H9 (cell line): Measurements from ENCODE around the gene PROSER1. TPM values are rescaled to one million over a fixed set of nuclear protein-coding genes. Genes with fewer than 3 reads are reported as not detected.
A peak's percentile ranks its signal among the peaks of the same experiment; 100 is the strongest.

Experiments
- DNase-seq: peaks from one replicate; pipeline ENCODE4 v3.0.0-alpha.2; 2017
- H2AFZ ChIP-seq: one replicate; pipeline ENCODE4 v1.6.1; 2013; ENCODE audit warnings: mild to moderate bottlenecking, low read length, control low read depth, moderate library complexity
- H2AK5ac ChIP-seq: 2 replicates; pipeline ENCODE4 v1.6.1; 2013; ENCODE audit warnings: low read length, control low read depth, mixed read lengths; ENCODE audit not compliant: insufficient read length
- H2BK120ac ChIP-seq: one replicate; pipeline ENCODE4 v1.6.1; 2013; ENCODE audit warnings: low read depth, mild to moderate bottlenecking, low read length, control low read depth, inconsistent platforms; ENCODE audit not compliant: poor library complexity, severe bottlenecking
- H2BK12ac ChIP-seq: 2 replicates; pipeline ENCODE4 v1.6.1; 2013; ENCODE audit warnings: low read length, control low read depth, mixed read lengths, low read depth; ENCODE audit not compliant: insufficient read length
- H2BK15ac ChIP-seq: 2 replicates; pipeline ENCODE4 v1.6.1; 2013; ENCODE audit warnings: low read depth, low read length, control low read depth
- H2BK20ac ChIP-seq: one replicate; pipeline ENCODE4 v1.6.1; 2013; ENCODE audit warnings: low read depth, mild to moderate bottlenecking, low read length, control low read depth, inconsistent platforms; ENCODE audit not compliant: poor library complexity, severe bottlenecking
- H2BK5ac ChIP-seq: 2 replicates; pipeline ENCODE4 v1.6.1; 2013; ENCODE audit warnings: low read length, control low read depth, mixed read lengths; ENCODE audit not compliant: insufficient read length
- H3K14ac ChIP-seq: 2 replicates; pipeline ENCODE4 v1.6.1; 2013; ENCODE audit warnings: low read length, control low read depth; ENCODE audit not compliant: insufficient read depth
- H3K18ac ChIP-seq: 2 replicates; pipeline ENCODE4 v1.6.1; 2013; ENCODE audit warnings: low read depth, mild to moderate bottlenecking, mixed read lengths, low read length, control low read depth; ENCODE audit not compliant: insufficient read length
- H3K23ac ChIP-seq: 2 replicates; pipeline ENCODE4 v1.6.1; 2013; ENCODE audit warnings: low read length, control low read depth, mixed read lengths, low read depth; ENCODE audit not compliant: insufficient read length
- H3K23me2 ChIP-seq: 2 replicates; pipeline ENCODE4 v1.6.1; 2013; ENCODE audit warnings: low read depth, mild to moderate bottlenecking, mixed read lengths, low read length, control low read depth; ENCODE audit not compliant: insufficient read length, poor library complexity, severe bottlenecking
- H3K27ac ChIP-seq: 2 replicates; pipeline ENCODE4 v1.5.1; 2013; ENCODE audit warnings: low read length, control low read depth, mixed read lengths, low read depth; ENCODE audit not compliant: insufficient read length
- H3K27me3 ChIP-seq: 2 replicates; pipeline ENCODE4 v1.6.1; 2013; ENCODE audit warnings: low read length, control low read depth, inconsistent platforms; ENCODE audit not compliant: insufficient read depth
- H3K4ac ChIP-seq: 2 replicates; pipeline ENCODE4 v1.6.1; 2013; ENCODE audit warnings: low read depth, mild to moderate bottlenecking, control low read depth, inconsistent platforms, low read length, moderate library complexity
- H3K4me1 ChIP-seq: 2 replicates; pipeline ENCODE4 v1.6.1; 2013; ENCODE audit warnings: low read length, control low read depth, inconsistent platforms; ENCODE audit not compliant: insufficient read depth
- H3K4me2 ChIP-seq: 2 replicates; pipeline ENCODE4 v1.6.1; 2013; ENCODE audit warnings: low read length, control low read depth, mixed read lengths; ENCODE audit not compliant: insufficient read length, insufficient read depth
- H3K56ac ChIP-seq: 2 replicates; pipeline ENCODE4 v1.6.1; 2013; ENCODE audit warnings: low read depth, mild to moderate bottlenecking, mixed read lengths, low read length, control low read depth; ENCODE audit not compliant: insufficient read length
- H3K79me1 ChIP-seq: 2 replicates; pipeline ENCODE4 v1.6.1; 2013; ENCODE audit warnings: low read depth, mild to moderate bottlenecking, moderate library complexity, low read length, control low read depth, inconsistent platforms; ENCODE audit not compliant: insufficient read depth, poor library complexity, severe bottlenecking
- H3K79me2 ChIP-seq: 2 replicates; pipeline ENCODE4 v1.6.1; 2013; ENCODE audit warnings: low read length, control low read depth, inconsistent platforms; ENCODE audit not compliant: insufficient read depth
- H3K9ac ChIP-seq: 2 replicates; pipeline ENCODE4 v1.6.1; 2013; ENCODE audit warnings: low read length, control low read depth, mixed read lengths; ENCODE audit not compliant: insufficient read length; ENCODE audit errors: extremely low read depth
- H3K9me3 ChIP-seq: one replicate; pipeline ENCODE4 v1.6.1; 2013; ENCODE audit warnings: low read depth, low read length, inconsistent platforms; ENCODE audit not compliant: control insufficient read depth
- H3T11ph ChIP-seq: one replicate; pipeline ENCODE4 v1.6.1; 2013; ENCODE audit warnings: mild to moderate bottlenecking, low read length, control low read depth, inconsistent platforms
- H4K20me1 ChIP-seq: one replicate; pipeline ENCODE4 v1.6.1; 2013; ENCODE audit not compliant: control insufficient read depth, insufficient read length, insufficient read depth
- H4K5ac ChIP-seq: 2 replicates; pipeline ENCODE4 v1.6.1; 2013; ENCODE audit warnings: low read depth, mild to moderate bottlenecking, mixed read lengths, low read length, control low read depth; ENCODE audit not compliant: insufficient read length
- H4K8ac ChIP-seq: replicated peaks from 2 replicates; pipeline ENCODE4 v1.6.1; 2013; ENCODE audit warnings: low read length, control low read depth, mixed read lengths, low read depth; ENCODE audit not compliant: insufficient read length
- H4K91ac ChIP-seq: 2 replicates; pipeline ENCODE4 v1.6.1; 2013; ENCODE audit warnings: low read depth, mild to moderate bottlenecking, moderate library complexity, mixed read lengths, low read length, control low read depth; ENCODE audit not compliant: insufficient read length
- H3K27ac Mint-ChIP-seq, 3 experiments: 2 replicates in 2 of 3; 3 replicates in 1 of 3; pipeline ENCODE4 v1.8.0; 2020 to 2021; ENCODE audit warnings: mixed read lengths in 3 of 3, mild to moderate bottlenecking in 1 of 3, moderate library complexity in 1 of 3
- H3K27me3 Mint-ChIP-seq: 2 replicates; pipeline ENCODE4 v1.8.0; 2021; ENCODE audit warnings: low read depth, mild to moderate bottlenecking, moderate library complexity, mixed read lengths
- H3K36me3 Mint-ChIP-seq, 3 experiments: 2 replicates in 2 of 3; 3 replicates in 1 of 3; pipeline ENCODE4 v1.8.0; 2020 to 2021; ENCODE audit warnings: low read depth in 3 of 3, mixed read lengths in 3 of 3; ENCODE audit not compliant: insufficient read depth in 1 of 3
- H3K4me1 Mint-ChIP-seq, 2 experiments: 2 replicates each; pipeline ENCODE4 v1.8.0; 2020; ENCODE audit warnings: mixed read lengths in 2 of 2
- H3K4me3 Mint-ChIP-seq, 2 experiments: 2 replicates in 1 of 2; 3 replicates in 1 of 2; pipeline ENCODE4 v1.8.0; 2020 to 2021; ENCODE audit warnings: mild to moderate bottlenecking in 2 of 2, mixed read lengths in 2 of 2, moderate library complexity in 1 of 2
- H3K9me3 Mint-ChIP-seq, 2 experiments: 2 replicates in 1 of 2; 3 replicates in 1 of 2; pipeline ENCODE4 v1.8.0; 2020; ENCODE audit warnings: mild to moderate bottlenecking in 2 of 2, mixed read lengths in 2 of 2, moderate library complexity in 1 of 2
- WGBS: extraction: QIAGEN DNeasy Blood & Tissue Kit; methylation state at CpG from one replicate; pipeline ENCODE4 v1.1.7; 2013; ENCODE audit warnings: missing lambda C conversion rate, low lambda C conversion rate, mixed read lengths; ENCODE audit not compliant: insufficient read length; ENCODE audit errors: extremely low coverage; 5-methylcytosine and 5-hydroxymethylcytosine counted together
- total RNA-seq: library from RNA; stranded (reverse); gene quantifications from 2 replicates; pipeline ENCODE4 v1.2.1, GENCODE V29; 2021
- TF ChIP-seq, protein P1 (sequence below): fragments of 200-600 bp; sonication (generic); conservative IDR thresholded peaks from 3 replicates; pipeline ENCODE4 v1.8.0; 2021; ENCODE audit warnings: antibody characterized with exemption, mild to moderate bottlenecking

The PROSER1 gene
- total RNA-seq, 1 experiment from 2014 or later = 84.6 TPM

DNA sequence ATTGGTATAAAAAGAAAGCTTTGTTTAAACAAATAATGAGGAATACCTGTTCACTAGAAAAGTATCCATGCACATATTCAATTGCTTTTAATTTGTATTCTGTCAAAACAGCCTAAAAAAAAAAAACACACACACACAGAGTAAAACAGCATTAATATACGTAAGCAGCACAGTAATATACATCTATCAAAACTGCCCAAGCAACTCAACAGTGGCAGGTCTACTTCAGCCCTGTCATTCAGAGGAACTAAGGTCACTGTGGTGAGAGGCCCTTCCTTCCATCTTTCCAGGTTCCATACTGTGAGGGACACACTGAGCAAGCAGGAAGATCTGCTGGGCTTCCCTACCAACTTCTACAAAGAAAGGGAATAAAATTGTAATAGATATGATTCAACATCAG lies 3.8 kb downstream of the PROSER1 start:
- no peaks in the 10 kb centered on the region for H3K27me3 ChIP-seq
- Mint-ChIP-seq H3K9me3 (no peaks in the 10 kb centered on the region), H3K4me3 (peak overlapping the region in 1 of 2 experiments; percentile 47; a peak in 1 of 5 replicates), H3K27ac (no peak overlapping the region), H3K36me3 (peaks cover 4 to 17% (median 15%) of the 10 kb centered on the region in 3 experiments; a peak in 6 of 7 replicates), H3K27me3 (no peaks in the 10 kb centered on the region), H3K4me1 (peaks cover 30 to 35% of the 10 kb centered on the region in 2 experiments)
- TF ChIP-seq, protein P1, sequence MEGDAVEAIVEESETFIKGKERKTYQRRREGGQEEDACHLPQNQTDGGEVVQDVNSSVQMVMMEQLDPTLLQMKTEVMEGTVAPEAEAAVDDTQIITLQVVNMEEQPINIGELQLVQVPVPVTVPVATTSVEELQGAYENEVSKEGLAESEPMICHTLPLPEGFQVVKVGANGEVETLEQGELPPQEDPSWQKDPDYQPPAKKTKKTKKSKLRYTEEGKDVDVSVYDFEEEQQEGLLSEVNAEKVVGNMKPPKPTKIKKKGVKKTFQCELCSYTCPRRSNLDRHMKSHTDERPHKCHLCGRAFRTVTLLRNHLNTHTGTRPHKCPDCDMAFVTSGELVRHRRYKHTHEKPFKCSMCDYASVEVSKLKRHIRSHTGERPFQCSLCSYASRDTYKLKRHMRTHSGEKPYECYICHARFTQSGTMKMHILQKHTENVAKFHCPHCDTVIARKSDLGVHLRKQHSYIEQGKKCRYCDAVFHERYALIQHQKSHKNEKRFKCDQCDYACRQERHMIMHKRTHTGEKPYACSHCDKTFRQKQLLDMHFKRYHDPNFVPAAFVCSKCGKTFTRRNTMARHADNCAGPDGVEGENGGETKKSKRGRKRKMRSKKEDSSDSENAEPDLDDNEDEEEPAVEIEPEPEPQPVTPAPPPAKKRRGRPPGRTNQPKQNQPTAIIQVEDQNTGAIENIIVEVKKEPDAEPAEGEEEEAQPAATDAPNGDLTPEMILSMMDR = no peak
- H2BK5ac ChIP-seq = no peak overlapping the region
- H3T11ph ChIP-seq = no peak overlapping the region
- no peak overlapping the region for H3K23ac ChIP-seq
- WGBS = no CpG with 5 or more reads among the region's 1 CpG
- no peak for DNase-seq
- no peak overlapping the region for H4K91ac ChIP-seq
- H3K4me2 ChIP-seq = no peak overlapping the region
- no peaks in the 10 kb centered on the region for H4K20me1 ChIP-seq
- no peak overlapping the region for H2BK120ac ChIP-seq
- H3K4me1 ChIP-seq = no peaks in the 10 kb centered on the region
- no peak overlapping the region for H3K18ac ChIP-seq
- H2AFZ ChIP-seq = no peak overlapping the region
- H4K5ac ChIP-seq = no peak overlapping the region
- H3K9me3 ChIP-seq = no peaks in the 10 kb centered on the region
- H3K14ac ChIP-seq = no peak overlapping the region
- peaks cover 41% of the 10 kb centered on the region for H3K79me2 ChIP-seq
- no peak overlapping the region for H2AK5ac ChIP-seq
- no peak overlapping the region for H2BK15ac ChIP-seq
- peaks cover 9% of the 10 kb centered on the region for H3K23me2 ChIP-seq
- H2BK12ac ChIP-seq = no peak overlapping the region
- no peak overlapping the region for H2BK20ac ChIP-seq
- no peak overlapping the region for H3K9ac ChIP-seq
- peaks cover 6% of the 10 kb centered on the region for H3K79me1 ChIP-seq
- H3K27ac ChIP-seq = no peak overlapping the region
- no peak overlapping the region for H4K8ac ChIP-seq
- no peak overlapping the region for H3K56ac ChIP-seq
- H3K4ac ChIP-seq = no peak overlapping the region
